ENCODE measurements around the gene SLC27A1.
"Not testable (repeated sequence)": the region's sequence is repeated elsewhere in the genome, so short reads cannot be mapped to it uniquely, and the experiment has no call there.

SLC27A1 gene

GRCh38 chr19:17541184-17541759 lies 70.9 kb downstream of the SLC27A1 start:
- H3K27ac ChIP-seq (ENCODE audit: low read length) = no peak overlapping the region
- H3K9me3 ChIP-seq (ENCODE audit: control insufficient read depth in 2 of 2, low read length in 2 of 2) = peaks cover 0 to 3% of the 10 kb centered on the region in 2 donors

GRCh38 chr19:17542042-17542441 lies 71.7 kb downstream of the SLC27A1 start:
- Histone ChIP-seq H3K27ac (ENCODE audit: low read length) (no peak overlapping the region), H3K4me1 (ENCODE audit: control insufficient read depth, insufficient read depth, low read length) (peaks cover 12% of the 10 kb centered on the region), H3K27me3 (ENCODE audit: control insufficient read depth in 1 of 2, insufficient read depth in 2 of 2, low read length in 2 of 2) (no peaks in the 10 kb centered on the region), H3K9ac (ENCODE audit: low read length in 2 of 2) (no peak overlapping the region), H3K9me3 (ENCODE audit: control insufficient read depth in 2 of 2, low read length in 2 of 2) (peaks cover 0 to 3% of the 10 kb centered on the region in 2 donors), H3K4me3 (ENCODE audit: low read length in 2 of 2) (no peak overlapping the region), H3K36me3 (ENCODE audit: control insufficient read depth in 2 of 2, insufficient read depth in 2 of 2, low read length in 2 of 2) (no peaks in the 10 kb centered on the region)

More at GRCh38 chr19:17541184-17541759, 70.9 kb downstream of the SLC27A1 start:
- no peak overlapping the region for H3K9ac ChIP-seq (ENCODE audit: low read length in 2 of 2)
- H3K27me3 ChIP-seq (ENCODE audit: control insufficient read depth in 1 of 2, insufficient read depth in 2 of 2, low read length in 2 of 2) = no peaks in the 10 kb centered on the region
- H3K4me3 ChIP-seq (ENCODE audit: low read length in 2 of 2) = no peak overlapping the region
- H3K4me1 ChIP-seq (ENCODE audit: control insufficient read depth, insufficient read depth, low read length) = peaks cover 12% of the 10 kb centered on the region
- H3K36me3 ChIP-seq (ENCODE audit: control insufficient read depth in 2 of 2, insufficient read depth in 2 of 2, low read length in 2 of 2) = no peaks in the 10 kb centered on the region

GRCh38 chr19:17542793-17543582 lies 72.7 kb downstream of the SLC27A1 start:
- Histone ChIP-seq H3K4me3 (ENCODE audit: low read length in 2 of 2) (no peak overlapping the region), H3K36me3 (ENCODE audit: control insufficient read depth in 2 of 2, insufficient read depth in 2 of 2, low read length in 2 of 2) (no peaks in the 10 kb centered on the region), H3K9ac (ENCODE audit: low read length in 2 of 2) (no peak overlapping the region), H3K4me1 (ENCODE audit: control insufficient read depth, insufficient read depth, low read length) (peaks cover 12% of the 10 kb centered on the region), H3K27me3 (ENCODE audit: control insufficient read depth in 1 of 2, insufficient read depth in 2 of 2, low read length in 2 of 2) (no peaks in the 10 kb centered on the region), H3K27ac (ENCODE audit: low read length) (no peak overlapping the region), H3K9me3 (ENCODE audit: control insufficient read depth in 2 of 2, low read length in 2 of 2) (peaks cover 0 to 3% of the 10 kb centered on the region in 2 donors)

- H3K27ac ChIP-seq (ENCODE audit: low read length) = no peak overlapping the region
- H3K9ac ChIP-seq (ENCODE audit: low read length in 2 of 2) = no peak overlapping the region
- H3K36me3 ChIP-seq (ENCODE audit: control insufficient read depth in 2 of 2, insufficient read depth in 2 of 2, low read length in 2 of 2) = no peaks in the 10 kb centered on the region
- peaks cover 0 to 3% of the 10 kb centered on the region in 2 donors for H3K9me3 ChIP-seq (ENCODE audit: control insufficient read depth in 2 of 2, low read length in 2 of 2)
- H3K4me1 ChIP-seq (ENCODE audit: control insufficient read depth, insufficient read depth, low read length) = peaks cover 7% of the 10 kb centered on the region
- H3K27me3 ChIP-seq (ENCODE audit: control insufficient read depth in 1 of 2, insufficient read depth in 2 of 2, low read length in 2 of 2) = no peaks in the 10 kb centered on the region
- no peak overlapping the region for H3K4me3 ChIP-seq (ENCODE audit: low read length in 2 of 2)
Observed at GRCh38 chr19:17543986-17544385, 73.7 kb downstream of the SLC27A1 start.

GRCh38 chr19:17544418-17544817 lies 74.1 kb downstream of the SLC27A1 start:
- H3K4me3 ChIP-seq (ENCODE audit: low read length in 2 of 2) = no peak overlapping the region
- H3K27me3 ChIP-seq (ENCODE audit: control insufficient read depth in 1 of 2, insufficient read depth in 2 of 2, low read length in 2 of 2) = no peaks in the 10 kb centered on the region
- no peaks in the 10 kb centered on the region for H3K36me3 ChIP-seq (ENCODE audit: control insufficient read depth in 2 of 2, insufficient read depth in 2 of 2, low read length in 2 of 2)
- peaks cover 2% of the 10 kb centered on the region for H3K4me1 ChIP-seq (ENCODE audit: control insufficient read depth, insufficient read depth, low read length)
- H3K9me3 ChIP-seq (ENCODE audit: control insufficient read depth in 2 of 2, low read length in 2 of 2) = peaks cover 0 to 3% of the 10 kb centered on the region in 2 donors
- no peak overlapping the region for H3K27ac ChIP-seq (ENCODE audit: low read length)
- no peak overlapping the region for H3K9ac ChIP-seq (ENCODE audit: low read length in 2 of 2)

- Histone ChIP-seq H3K4me1 (ENCODE audit: control insufficient read depth, insufficient read depth, low read length) (no peaks in the 10 kb centered on the region), H3K27me3 (ENCODE audit: control insufficient read depth in 1 of 2, insufficient read depth in 2 of 2, low read length in 2 of 2) (no peaks in the 10 kb centered on the region), H3K27ac (ENCODE audit: low read length) (no peak overlapping the region), H3K4me3 (ENCODE audit: low read length in 2 of 2) (no peak overlapping the region), H3K9ac (ENCODE audit: low read length in 2 of 2) (no peak overlapping the region), H3K9me3 (ENCODE audit: control insufficient read depth in 2 of 2, low read length in 2 of 2) (no peaks in the 10 kb centered on the region), H3K36me3 (ENCODE audit: control insufficient read depth in 2 of 2, insufficient read depth in 2 of 2, low read length in 2 of 2) (no peaks in the 10 kb centered on the region)
Observed at GRCh38 chr19:17548145-17548544, 77.8 kb downstream of the SLC27A1 start.

GRCh38 chr19:17549085-17549740 lies 78.9 kb downstream of the SLC27A1 start:
- no peak overlapping the region for H3K4me3 ChIP-seq (ENCODE audit: low read length in 2 of 2)
- no peaks in the 10 kb centered on the region for H3K27me3 ChIP-seq (ENCODE audit: control insufficient read depth in 1 of 2, insufficient read depth in 2 of 2, low read length in 2 of 2)
- H3K27ac ChIP-seq (ENCODE audit: low read length) = no peak overlapping the region
- no peaks in the 10 kb centered on the region for H3K36me3 ChIP-seq (ENCODE audit: control insufficient read depth in 2 of 2, insufficient read depth in 2 of 2, low read length in 2 of 2)
- H3K9ac ChIP-seq (ENCODE audit: low read length in 2 of 2) = no peak overlapping the region
- no peaks in the 10 kb centered on the region for H3K4me1 ChIP-seq (ENCODE audit: control insufficient read depth, insufficient read depth, low read length)
- H3K9me3 ChIP-seq (ENCODE audit: control insufficient read depth in 2 of 2, low read length in 2 of 2) = no peaks in the 10 kb centered on the region

- Histone ChIP-seq H3K9me3 (ENCODE audit: control insufficient read depth in 2 of 2, low read length in 2 of 2) (no peaks in the 10 kb centered on the region), H3K27ac (ENCODE audit: low read length) (no peak overlapping the region), H3K27me3 (ENCODE audit: control insufficient read depth in 1 of 2, insufficient read depth in 2 of 2, low read length in 2 of 2) (no peaks in the 10 kb centered on the region), H3K9ac (ENCODE audit: low read length in 2 of 2) (no peak overlapping the region), H3K4me3 (ENCODE audit: low read length in 2 of 2) (no peak overlapping the region), H3K4me1 (ENCODE audit: control insufficient read depth, insufficient read depth, low read length) (peaks cover 5% of the 10 kb centered on the region), H3K36me3 (ENCODE audit: control insufficient read depth in 2 of 2, insufficient read depth in 2 of 2, low read length in 2 of 2) (no peaks in the 10 kb centered on the region)
Observed at GRCh38 chr19:17550076-17550667, 79.8 kb downstream of the SLC27A1 start.

- H3K36me3 ChIP-seq (ENCODE audit: control insufficient read depth in 2 of 2, insufficient read depth in 2 of 2, low read length in 2 of 2); H3K27ac ChIP-seq (ENCODE audit: low read length); H3K27me3 ChIP-seq (ENCODE audit: control insufficient read depth in 1 of 2, insufficient read depth in 2 of 2, low read length in 2 of 2); H3K9me3 ChIP-seq (ENCODE audit: control insufficient read depth in 2 of 2, low read length in 2 of 2); H3K4me3 ChIP-seq (ENCODE audit: low read length in 2 of 2); H3K9ac ChIP-seq (ENCODE audit: low read length in 2 of 2): not testable (repeated sequence)
- peaks cover 19% of the 10 kb centered on the region for H3K4me1 ChIP-seq (ENCODE audit: control insufficient read depth, insufficient read depth, low read length)
Observed at GRCh38 chr19:17552735-17553134, 82.4 kb downstream of the SLC27A1 start.

GRCh38 chr19:17553256-17553655 lies 82.9 kb downstream of the SLC27A1 start:
- H3K36me3 ChIP-seq (ENCODE audit: control insufficient read depth in 2 of 2, insufficient read depth in 2 of 2, low read length in 2 of 2) = no peaks in the 10 kb centered on the region
- H3K27me3 ChIP-seq (ENCODE audit: control insufficient read depth in 1 of 2, insufficient read depth in 2 of 2, low read length in 2 of 2) = no peaks in the 10 kb centered on the region
- H3K4me3 ChIP-seq (ENCODE audit: low read length in 2 of 2) = no peak overlapping the region
- H3K4me1 ChIP-seq (ENCODE audit: control insufficient read depth, insufficient read depth, low read length) = peaks cover 19% of the 10 kb centered on the region
- H3K9ac ChIP-seq (ENCODE audit: low read length in 2 of 2) = no peak overlapping the region
- H3K27ac ChIP-seq (ENCODE audit: low read length) = no peak overlapping the region
- no peaks in the 10 kb centered on the region for H3K9me3 ChIP-seq (ENCODE audit: control insufficient read depth in 2 of 2, low read length in 2 of 2)
